ENCODE measurements around the gene TCF21.
A peak's percentile ranks its signal among the peaks of the same experiment; 100 is the strongest.

DNA sequence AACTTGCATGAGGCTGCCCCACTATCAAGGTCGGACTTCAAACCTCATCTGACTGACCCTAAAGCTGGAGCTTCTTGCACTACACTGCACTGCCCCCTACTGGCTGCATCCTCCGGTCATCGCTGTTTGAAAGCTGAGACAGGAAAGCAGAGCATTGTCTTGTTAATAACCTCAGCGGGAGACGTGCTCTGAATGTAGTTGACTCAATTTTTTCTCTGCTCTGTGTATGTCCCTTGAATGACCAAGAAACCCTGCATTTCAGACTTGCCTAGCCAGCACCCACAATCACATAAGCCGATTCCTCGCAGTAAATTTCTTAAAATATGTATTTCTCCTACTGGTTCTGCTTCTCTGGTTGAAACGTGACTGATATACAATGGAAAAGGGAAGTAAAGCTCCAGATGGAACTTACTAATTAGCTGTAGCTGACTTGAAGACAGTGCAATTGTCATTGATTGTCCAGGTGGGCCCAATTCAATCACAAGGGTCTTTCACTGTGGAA, 27.8 kb downstream of the TCF21 start:
- TF ChIP-seq, protein P1, sequence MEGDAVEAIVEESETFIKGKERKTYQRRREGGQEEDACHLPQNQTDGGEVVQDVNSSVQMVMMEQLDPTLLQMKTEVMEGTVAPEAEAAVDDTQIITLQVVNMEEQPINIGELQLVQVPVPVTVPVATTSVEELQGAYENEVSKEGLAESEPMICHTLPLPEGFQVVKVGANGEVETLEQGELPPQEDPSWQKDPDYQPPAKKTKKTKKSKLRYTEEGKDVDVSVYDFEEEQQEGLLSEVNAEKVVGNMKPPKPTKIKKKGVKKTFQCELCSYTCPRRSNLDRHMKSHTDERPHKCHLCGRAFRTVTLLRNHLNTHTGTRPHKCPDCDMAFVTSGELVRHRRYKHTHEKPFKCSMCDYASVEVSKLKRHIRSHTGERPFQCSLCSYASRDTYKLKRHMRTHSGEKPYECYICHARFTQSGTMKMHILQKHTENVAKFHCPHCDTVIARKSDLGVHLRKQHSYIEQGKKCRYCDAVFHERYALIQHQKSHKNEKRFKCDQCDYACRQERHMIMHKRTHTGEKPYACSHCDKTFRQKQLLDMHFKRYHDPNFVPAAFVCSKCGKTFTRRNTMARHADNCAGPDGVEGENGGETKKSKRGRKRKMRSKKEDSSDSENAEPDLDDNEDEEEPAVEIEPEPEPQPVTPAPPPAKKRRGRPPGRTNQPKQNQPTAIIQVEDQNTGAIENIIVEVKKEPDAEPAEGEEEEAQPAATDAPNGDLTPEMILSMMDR (conservative IDR thresholded peaks at IDR 0.05; ENCODE audit: low read depth in 2 of 2): peak; percentile 97 to 99
- TF ChIP-seq ZNF331 (CRISPR knock-in tag; IDR thresholded peaks at IDR 0.05; ENCODE audit: low read depth) (no peak), EZH2phosphoT487 (IDR thresholded peaks at IDR 0.05; ENCODE audit: unreplicated experiment) (no peak), POLR2AphosphoS5 (IDR thresholded peaks at IDR 0.05; ENCODE audit: low read depth) (no peak), EZH2 (IDR thresholded peaks at IDR 0.05; ENCODE audit: low read depth, unreplicated experiment) (no peak)
- TF ChIP-seq, protein P2, sequence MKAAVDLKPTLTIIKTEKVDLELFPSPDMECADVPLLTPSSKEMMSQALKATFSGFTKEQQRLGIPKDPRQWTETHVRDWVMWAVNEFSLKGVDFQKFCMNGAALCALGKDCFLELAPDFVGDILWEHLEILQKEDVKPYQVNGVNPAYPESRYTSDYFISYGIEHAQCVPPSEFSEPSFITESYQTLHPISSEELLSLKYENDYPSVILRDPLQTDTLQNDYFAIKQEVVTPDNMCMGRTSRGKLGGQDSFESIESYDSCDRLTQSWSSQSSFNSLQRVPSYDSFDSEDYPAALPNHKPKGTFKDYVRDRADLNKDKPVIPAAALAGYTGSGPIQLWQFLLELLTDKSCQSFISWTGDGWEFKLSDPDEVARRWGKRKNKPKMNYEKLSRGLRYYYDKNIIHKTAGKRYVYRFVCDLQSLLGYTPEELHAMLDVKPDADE (IDR thresholded peaks at IDR 0.05): 0 out of 2 replicates have a peak, but pooled peaks have one; percentile 39
- TF ChIP-seq, protein P3, sequence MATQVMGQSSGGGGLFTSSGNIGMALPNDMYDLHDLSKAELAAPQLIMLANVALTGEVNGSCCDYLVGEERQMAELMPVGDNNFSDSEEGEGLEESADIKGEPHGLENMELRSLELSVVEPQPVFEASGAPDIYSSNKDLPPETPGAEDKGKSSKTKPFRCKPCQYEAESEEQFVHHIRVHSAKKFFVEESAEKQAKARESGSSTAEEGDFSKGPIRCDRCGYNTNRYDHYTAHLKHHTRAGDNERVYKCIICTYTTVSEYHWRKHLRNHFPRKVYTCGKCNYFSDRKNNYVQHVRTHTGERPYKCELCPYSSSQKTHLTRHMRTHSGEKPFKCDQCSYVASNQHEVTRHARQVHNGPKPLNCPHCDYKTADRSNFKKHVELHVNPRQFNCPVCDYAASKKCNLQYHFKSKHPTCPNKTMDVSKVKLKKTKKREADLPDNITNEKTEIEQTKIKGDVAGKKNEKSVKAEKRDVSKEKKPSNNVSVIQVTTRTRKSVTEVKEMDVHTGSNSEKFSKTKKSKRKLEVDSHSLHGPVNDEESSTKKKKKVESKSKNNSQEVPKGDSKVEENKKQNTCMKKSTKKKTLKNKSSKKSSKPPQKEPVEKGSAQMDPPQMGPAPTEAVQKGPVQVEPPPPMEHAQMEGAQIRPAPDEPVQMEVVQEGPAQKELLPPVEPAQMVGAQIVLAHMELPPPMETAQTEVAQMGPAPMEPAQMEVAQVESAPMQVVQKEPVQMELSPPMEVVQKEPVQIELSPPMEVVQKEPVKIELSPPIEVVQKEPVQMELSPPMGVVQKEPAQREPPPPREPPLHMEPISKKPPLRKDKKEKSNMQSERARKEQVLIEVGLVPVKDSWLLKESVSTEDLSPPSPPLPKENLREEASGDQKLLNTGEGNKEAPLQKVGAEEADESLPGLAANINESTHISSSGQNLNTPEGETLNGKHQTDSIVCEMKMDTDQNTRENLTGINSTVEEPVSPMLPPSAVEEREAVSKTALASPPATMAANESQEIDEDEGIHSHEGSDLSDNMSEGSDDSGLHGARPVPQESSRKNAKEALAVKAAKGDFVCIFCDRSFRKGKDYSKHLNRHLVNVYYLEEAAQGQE (IDR thresholded peaks at IDR 0.05; ENCODE audit: unreplicated experiment): no peak

All from GM23338 (cell line).